Measurements from ENCODE around the gene KCNV2.
A peak's percentile ranks its signal among the peaks of the same experiment; 100 is the strongest.

Gene KCNV2

GRCh38 chr9:2718001-2718697 lies 839 bp downstream of the KCNV2 start:
- no peak for DNase-seq (ENCODE audit: low spot score)
- CTCF ChIA-PET: no interaction called here
- no peak for TF ChIP-seq CTCF (conservative IDR thresholded peaks at IDR 0.05; ENCODE audit: low read depth)
- POLR2A ChIA-PET (ENCODE audit: low non-redundant PET): no interaction called here
- no peak overlapping the region for H3K27ac ChIP-seq

- POLR2A ChIA-PET (ENCODE audit: low non-redundant PET): no interaction called here
- CTCF ChIA-PET: no interaction called here
- no peak for TF ChIP-seq CTCF (conservative IDR thresholded peaks at IDR 0.05; ENCODE audit: low read depth)
- H3K27ac ChIP-seq: no peak overlapping the region
- no peak for DNase-seq (ENCODE audit: low spot score)
Measured at GRCh38 chr9:2718698-2719033, 1.4 kb downstream of the KCNV2 start.

GRCh38 chr9:2720179-2720654 lies 2.9 kb downstream of the KCNV2 start:
- ChIA-PET POLR2A (ENCODE audit: low non-redundant PET) (no interaction called here), CTCF (no interaction called here)
- TF ChIP-seq CTCF (conservative IDR thresholded peaks at IDR 0.05; ENCODE audit: low read depth): no peak
- DNase-seq (ENCODE audit: low spot score): no peak
- H3K27ac ChIP-seq: no peak overlapping the region

- CTCF ChIA-PET: no interaction called here
- DNase-seq (ENCODE audit: low spot score): peak; percentile 4
- H3K27ac ChIP-seq: no peak overlapping the region
- POLR2A ChIA-PET (ENCODE audit: low non-redundant PET): no interaction called here
- no peak for TF ChIP-seq CTCF (conservative IDR thresholded peaks at IDR 0.05; ENCODE audit: low read depth)
Measured at GRCh38 chr9:2722715-2723114, 5.4 kb downstream of the KCNV2 start.

GRCh38 chr9:2723376-2724065 lies 6.2 kb downstream of the KCNV2 start:
- DNase-seq (ENCODE audit: low spot score): no peak
- TF ChIP-seq CTCF (conservative IDR thresholded peaks at IDR 0.05; ENCODE audit: low read depth): no peak
- POLR2A ChIA-PET (ENCODE audit: low non-redundant PET): no interaction called here
- H3K27ac ChIP-seq: no peak overlapping the region
- CTCF ChIA-PET: no interaction called here

- ChIA-PET CTCF (no interaction called here), POLR2A (ENCODE audit: low non-redundant PET) (no interaction called here)
- no peak overlapping the region for H3K27ac ChIP-seq
- TF ChIP-seq CTCF (conservative IDR thresholded peaks at IDR 0.05; ENCODE audit: low read depth): no peak
- DNase-seq (ENCODE audit: low spot score): no peak
Measured at GRCh38 chr9:2725126-2725525, 7.8 kb downstream of the KCNV2 start.

Data from RWPE1 (cell line).